Upper lobe of left lung (tissue), 4 donors: ENCODE data around the gene CHMP1B.

Experiments
- EP300 ChIP-seq, 4 donors: sonication (generic); formaldehyde crosslinking; IDR thresholded peaks; one replicate each; pipeline ENCODE4 v1.5.1; 2017; ENCODE audit warnings: antibody characterized with exemption in 4 of 4, control low read depth in 2 of 4
- POLR2A ChIP-seq, 4 donors: fragments of 450-650 bp; IDR thresholded peaks; one replicate each; pipeline ENCODE4 v1.5.1; 2016 to 2017; ENCODE audit warnings: antibody characterized with exemption in 4 of 4, mild to moderate bottlenecking in 2 of 4
- POLR2AphosphoS5 ChIP-seq, 2 donors: sonication (generic); formaldehyde crosslinking; IDR thresholded peaks; one replicate each; pipeline ENCODE4 v1.5.1; 2017; ENCODE audit warnings: antibody characterized with exemption in 2 of 2
- TF ChIP-seq, protein P1 (sequence below), 6 experiments: fragments of 450-650 bp in 4 of 6; fragments of 200-600 bp in 2 of 6; sonication (generic) in 2 of 6; IDR thresholded peaks; one replicate each; pipeline ENCODE4 v1.5.1; 2016 to 2019; ENCODE audit warnings: antibody characterized with exemption in 6 of 6

DNA sequence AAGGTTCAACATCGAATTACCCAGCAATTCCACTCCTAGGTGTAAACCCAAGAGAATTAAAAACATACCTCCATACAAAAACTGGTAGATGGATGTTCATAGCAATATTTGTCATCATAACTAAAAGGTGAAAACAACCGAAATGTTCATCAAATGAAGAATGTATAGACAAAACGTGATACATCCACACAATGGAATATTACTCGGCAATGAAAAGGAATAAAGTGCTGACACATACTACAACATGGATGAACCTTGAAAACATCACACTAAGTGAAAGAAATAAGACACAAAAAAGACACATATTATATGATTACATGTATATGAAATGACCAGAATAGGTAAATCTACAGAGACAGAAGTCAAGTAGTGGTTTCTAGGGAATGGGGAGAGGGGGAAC is 20.6 kb upstream of the CHMP1B start:
- TF ChIP-seq, protein P1, sequence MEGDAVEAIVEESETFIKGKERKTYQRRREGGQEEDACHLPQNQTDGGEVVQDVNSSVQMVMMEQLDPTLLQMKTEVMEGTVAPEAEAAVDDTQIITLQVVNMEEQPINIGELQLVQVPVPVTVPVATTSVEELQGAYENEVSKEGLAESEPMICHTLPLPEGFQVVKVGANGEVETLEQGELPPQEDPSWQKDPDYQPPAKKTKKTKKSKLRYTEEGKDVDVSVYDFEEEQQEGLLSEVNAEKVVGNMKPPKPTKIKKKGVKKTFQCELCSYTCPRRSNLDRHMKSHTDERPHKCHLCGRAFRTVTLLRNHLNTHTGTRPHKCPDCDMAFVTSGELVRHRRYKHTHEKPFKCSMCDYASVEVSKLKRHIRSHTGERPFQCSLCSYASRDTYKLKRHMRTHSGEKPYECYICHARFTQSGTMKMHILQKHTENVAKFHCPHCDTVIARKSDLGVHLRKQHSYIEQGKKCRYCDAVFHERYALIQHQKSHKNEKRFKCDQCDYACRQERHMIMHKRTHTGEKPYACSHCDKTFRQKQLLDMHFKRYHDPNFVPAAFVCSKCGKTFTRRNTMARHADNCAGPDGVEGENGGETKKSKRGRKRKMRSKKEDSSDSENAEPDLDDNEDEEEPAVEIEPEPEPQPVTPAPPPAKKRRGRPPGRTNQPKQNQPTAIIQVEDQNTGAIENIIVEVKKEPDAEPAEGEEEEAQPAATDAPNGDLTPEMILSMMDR (IDR thresholded peaks at IDR 0.05), result no peak
- TF ChIP-seq POLR2AphosphoS5 (IDR thresholded peaks at IDR 0.05), result no peak
- no peak for TF ChIP-seq POLR2A (IDR thresholded peaks at IDR 0.05)
- TF ChIP-seq EP300 (IDR thresholded peaks at IDR 0.05), result no peak
